HG03066 (cell line): Measurements from ENCODE around the gene MESP2.
"Not testable (repeated sequence)": the region's sequence is repeated elsewhere in the genome, so short reads cannot be mapped to it uniquely, and the experiment has no call there.

ENCODE experiments used
- ATAC-seq: cut with Tn5 transposase; IDR thresholded peaks from one replicate; pipeline ENCODE4 v1.9.1; 2021; ENCODE audit warnings: low read depth; ENCODE audit not compliant: unreplicated experiment

MESP2 gene

GRCh38 chr15:89777782-89778380 is 1.7 kb downstream of the MESP2 start:
- ATAC-seq = no peak

DNA sequence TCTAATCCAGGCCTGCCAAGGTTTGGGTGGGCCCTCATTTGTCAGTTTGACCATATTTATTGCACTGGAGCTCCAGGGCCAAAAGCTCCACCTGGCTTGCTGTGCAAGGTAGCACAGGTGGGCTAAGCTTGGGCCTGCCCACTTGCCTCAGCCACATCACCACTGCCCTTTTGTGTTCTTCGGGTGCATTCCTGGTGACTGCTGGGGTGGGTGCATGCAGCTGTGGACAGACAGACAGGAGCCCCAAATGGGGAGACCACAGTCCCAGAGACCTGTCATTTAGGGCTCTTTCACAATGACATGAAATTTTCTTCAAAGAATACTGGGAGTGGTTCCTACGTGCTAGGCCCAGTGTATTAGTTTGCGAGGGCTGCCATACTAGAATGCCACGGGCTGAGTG is 2.7 kb downstream of the MESP2 start:
- no peak for ATAC-seq

DNA sequence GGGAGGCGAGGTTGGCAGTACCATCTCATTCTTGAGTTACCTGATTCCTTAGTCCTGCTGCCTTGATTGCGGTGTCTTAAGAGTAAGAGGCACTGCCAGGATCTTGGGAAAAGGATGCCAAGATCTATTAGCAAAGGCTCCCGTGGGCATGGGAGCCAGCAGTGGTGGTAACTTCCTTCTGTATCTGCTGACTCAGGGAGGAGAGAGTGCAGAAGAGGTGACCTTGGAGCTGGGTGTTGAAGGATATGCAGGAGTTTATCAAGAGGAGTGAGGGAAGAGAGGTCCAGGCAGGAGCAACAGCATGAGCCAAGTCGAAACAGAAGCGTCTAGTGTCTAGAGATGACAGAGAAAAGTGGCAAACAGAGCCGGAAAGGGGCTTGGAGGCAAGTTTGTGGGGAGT is 4.5 kb downstream of the MESP2 start:
- no peak for ATAC-seq

GRCh38 chr15:89781055-89781454 is 4.9 kb downstream of the MESP2 start:
- no peak for ATAC-seq

GRCh38 chr15:89781891-89782618 is 5.9 kb downstream of the MESP2 start:
- ATAC-seq = no peak

DNA sequence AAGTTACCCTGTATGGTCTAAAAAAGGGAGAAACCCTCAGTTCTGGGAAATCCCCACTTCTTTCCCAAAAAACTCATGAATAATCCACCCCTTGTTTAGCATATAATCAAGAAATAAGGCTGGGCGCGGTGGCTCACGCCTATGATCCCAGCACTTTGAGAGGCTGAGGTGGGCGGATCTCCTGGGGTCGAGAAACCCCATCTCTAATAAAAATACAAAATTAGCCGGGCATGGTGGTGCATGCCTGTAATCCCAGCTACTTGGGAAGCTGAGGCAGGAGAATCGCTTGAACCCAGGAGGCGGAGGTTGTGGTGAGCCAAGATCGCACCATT is 6.5 kb downstream of the MESP2 start:
- ATAC-seq = not testable (repeated sequence)

DNA sequence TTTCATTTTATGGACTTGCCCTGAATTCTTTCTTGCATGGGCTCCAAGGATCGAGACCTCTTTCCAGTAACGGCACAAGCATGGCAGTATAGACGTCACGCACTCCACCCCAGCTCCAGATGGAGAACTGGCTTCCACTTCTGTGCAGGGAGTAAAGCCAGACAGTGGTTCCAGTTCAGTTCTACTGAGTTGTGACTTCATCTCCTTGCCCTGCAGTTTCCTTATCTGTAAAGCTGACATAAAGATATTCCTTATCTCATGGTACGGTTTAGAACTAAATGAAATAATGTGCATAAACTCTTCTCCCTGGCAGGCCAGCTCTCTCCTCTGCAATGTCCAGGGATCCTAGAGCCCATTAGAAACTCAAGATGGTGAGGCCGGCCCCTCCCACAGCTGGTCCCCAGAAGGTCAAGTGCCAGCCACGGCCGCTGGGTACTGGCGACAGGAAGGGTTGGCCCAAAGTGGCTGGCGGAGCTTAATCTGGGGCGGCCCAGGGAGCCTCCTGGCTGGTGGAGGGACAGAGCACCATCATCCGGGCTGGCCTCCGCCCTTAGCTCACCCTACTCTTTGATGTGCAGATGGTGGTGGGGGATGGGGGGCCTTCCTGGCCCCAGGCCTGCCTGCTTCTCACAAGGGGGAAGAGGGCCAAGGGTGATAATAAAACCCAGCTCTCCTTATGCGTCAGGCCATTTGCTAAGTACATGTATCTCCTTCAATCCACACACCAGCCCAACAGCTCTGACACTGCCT is 7.2 kb downstream of the MESP2 start:
- no peak for ATAC-seq

DNA sequence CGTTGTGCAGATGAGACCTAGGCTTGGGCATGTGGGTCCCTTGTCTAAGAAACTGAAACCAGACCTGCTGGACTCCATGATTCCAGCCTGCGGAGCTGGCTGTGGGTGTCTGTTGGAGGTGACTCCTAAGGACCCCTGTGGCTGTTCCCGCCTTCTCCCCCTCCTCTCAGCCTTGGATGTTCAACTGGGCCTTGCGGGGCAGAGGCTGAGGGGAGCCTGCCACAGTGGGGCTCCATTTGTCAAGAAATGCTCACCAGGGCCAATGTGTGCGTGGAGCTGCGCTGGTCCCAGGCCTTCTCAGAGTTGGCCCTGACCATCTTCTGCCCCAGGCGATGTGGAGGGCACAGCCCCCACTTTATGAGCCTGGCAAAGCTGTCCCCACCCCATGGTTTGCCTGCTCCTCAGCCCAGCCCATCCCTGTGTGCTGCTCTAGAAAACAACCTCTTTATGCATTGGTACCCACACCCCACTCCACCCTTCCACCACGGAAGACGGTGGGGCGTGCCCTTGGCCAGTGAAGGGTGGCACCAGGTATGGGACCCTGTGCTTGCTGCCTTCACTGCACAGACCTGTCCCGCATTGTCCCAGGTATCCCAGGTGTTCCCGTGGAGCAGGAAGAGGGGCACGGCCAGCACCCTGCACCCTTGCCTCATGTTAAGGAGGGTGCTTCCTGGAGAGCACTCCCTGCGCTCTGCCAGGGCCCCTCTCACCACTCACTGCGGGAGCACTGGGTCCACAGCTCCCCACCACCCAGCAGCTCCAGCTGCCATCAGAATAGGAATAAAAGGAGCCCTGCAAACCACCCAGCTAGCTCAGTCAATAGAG is 7.9 kb downstream of the MESP2 start:
- no peak for ATAC-seq

DNA sequence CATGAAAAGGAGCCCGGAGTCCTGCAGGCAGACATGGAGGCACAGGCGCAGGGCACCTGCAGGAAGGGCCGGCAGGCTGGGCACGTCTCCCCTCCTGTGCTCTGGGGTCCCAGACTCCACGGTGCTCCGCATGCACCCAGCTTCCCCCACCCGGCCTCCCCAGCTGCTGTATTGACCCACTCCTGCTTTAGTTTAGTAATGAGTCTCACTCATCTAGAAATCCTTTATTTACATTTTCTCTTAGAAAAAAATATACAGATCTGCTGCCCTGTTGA is 8.5 kb downstream of the MESP2 start:
- ATAC-seq = no peak

DNA sequence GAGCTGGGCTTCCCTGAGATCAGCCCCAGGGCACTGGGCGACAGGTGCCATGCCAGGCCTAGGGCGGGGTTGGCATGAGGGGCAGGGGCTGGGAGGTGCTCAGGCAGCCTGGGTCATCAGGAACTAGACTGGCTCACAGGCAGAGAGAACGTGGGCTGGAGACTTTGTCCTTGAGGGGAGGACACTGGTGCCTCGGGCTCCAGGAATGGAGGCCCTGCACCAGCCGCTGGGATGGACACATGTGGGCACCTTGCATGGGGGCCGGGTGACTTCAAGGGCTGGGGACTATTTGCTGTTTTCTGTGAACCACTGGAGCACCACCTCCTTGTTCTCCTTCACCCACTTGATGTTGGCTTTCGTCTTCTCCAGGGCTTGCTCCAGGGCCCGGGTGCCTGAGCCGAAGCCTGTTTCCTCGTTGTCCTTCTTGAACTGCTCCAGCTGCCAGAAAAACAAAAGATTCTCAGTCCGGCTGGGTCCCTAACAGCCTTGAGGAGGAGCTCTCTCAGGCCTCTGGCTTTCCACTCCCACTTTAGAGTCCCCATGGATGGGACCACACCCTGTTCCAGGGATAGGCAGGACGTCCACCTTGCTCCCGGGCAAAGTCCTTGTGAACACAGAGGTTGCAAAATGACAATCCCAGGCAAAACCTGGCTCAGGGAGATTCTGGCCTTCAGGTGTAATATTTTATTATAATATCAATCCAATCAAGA is 9.1 kb downstream of the MESP2 start:
- no peak for ATAC-seq

GRCh38 chr15:89785774-89786140 is 9.6 kb downstream of the MESP2 start:
- ATAC-seq = no peak

GRCh38 chr15:89787944-89788343 is 11.8 kb downstream of the MESP2 start:
- ATAC-seq = no peak

- ATAC-seq = not testable (repeated sequence)
These were observed 12.5 kb downstream of the MESP2 start for GRCh38 chr15:89788585-89788984.

- ATAC-seq = no peak
These were observed 14.1 kb downstream of the MESP2 start for GRCh38 chr15:89790206-89790605.

- ATAC-seq = no peak
These were observed 14.5 kb downstream of the MESP2 start for GRCh38 chr15:89790661-89791060.

DNA sequence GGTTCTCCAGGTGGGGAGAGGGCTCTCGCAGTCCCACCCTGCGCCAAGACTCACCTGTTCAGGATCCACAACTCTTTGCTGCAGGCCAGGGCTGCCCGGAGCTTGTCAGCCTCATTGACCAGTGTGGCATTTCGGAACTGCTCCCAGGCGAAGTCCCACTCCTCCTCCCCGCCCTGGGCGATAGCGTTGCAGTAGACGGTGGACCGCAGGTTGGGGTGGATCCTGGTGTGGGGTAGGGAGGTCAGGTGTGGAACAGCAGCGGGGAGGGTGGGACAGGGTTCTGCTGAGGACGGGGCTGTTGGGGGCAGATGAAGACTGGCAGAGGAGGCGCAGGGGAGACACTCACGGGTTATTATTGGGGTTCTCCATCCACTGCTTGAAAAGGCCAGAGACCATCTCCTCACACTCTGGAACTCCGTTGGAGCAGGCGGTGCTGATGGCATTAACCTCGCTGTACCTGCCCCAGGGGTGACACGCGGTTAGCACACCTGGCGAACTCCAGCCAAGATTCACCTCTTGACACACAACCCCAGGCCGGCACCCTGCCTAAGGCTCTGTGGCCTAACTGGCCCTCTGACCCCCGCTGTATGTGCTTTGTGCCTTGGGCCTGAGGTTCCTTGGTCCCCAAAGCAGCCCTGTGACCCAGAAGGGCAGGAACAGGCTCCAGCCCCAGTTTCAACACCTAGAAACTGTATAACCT is 16.1 kb downstream of the MESP2 start:
- no peak for ATAC-seq

DNA sequence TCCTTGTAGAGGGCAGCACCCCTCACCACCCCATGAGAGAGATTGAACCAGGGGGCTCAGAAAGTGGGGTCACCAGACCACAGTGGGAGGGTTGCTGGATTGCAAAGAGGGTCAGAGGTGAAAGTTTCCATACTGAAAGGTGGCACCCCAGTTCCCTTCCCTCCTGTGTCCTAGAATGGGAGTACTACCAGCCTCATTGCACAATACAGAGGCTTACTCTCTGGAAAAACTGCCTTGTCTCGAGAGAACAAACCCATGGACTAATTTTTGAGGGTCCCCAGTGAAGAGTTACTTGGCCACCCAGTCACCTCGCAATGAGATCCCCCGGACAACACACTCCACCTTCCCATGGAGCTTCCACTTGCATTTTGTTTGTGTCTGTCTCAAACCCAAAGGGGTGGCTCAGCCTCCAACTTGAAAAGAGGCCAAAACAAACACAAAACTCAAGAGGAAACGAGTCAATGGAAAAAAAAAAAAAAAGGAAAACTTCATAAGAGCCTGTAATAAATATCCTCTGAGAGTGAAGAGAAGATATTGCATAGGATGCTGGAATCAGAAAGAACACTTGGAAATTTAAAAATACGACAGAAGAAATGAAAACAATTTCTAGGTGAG is 18.6 kb downstream of the MESP2 start:
- ATAC-seq = no peak

- no peak for ATAC-seq
These were observed 19.9 kb downstream of the MESP2 start for GRCh38 chr15:89795996-89796395.

DNA sequence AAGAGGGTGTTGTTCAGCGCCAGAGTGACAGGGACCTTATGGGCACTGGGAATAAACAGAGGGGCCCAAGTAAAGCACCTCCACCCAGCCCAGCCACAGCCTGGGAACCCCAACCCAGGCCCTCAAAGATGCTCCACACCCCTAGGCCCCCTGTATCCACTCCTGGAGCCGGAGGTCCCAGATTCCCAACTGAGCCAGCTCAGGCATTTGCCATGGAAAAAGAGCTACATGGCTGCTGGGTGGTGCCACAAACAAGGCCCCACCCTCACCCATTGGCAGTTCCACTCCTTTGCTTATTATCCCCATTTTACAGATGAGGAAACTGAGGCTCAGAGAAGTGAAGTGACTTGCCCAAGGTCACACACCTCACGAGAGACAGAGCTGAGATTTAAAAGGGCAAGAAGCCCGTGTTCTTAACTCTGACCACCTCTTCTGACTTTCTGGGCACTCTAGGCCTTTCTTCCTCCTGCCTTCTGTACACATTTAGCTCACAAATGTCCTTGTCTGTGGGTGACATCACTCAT is 21.6 kb downstream of the MESP2 start:
- no peak for ATAC-seq
